ENCODE results near the gene ECT2L. TPM values are rescaled to one million over a fixed set of nuclear protein-coding genes. Genes with fewer than 3 reads are reported as not detected.

The ECT2L gene
- total and polyA plus RNA-seq, 2 donors (not counting 3 experiments of a cell fraction or from before 2014, with no cell fraction given): not detected

DNA sequence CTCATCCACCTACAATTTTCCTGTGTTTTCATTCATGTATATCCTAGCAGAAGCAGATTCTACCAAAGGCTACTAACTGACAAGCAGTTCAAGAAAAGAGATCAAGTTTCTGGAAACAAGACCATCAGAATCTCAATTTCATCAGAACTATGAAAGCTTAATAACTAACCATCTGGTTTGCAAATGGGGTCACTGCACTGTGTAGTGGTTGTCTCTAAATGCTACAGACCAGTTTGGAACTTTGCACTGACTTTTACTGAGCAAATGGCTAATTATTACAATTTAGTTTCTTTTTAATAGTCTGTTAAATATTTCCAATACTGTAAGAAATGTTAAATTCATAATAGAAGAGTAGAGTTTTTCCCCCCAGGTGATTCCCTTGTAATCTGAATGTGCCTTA, 127.7 kb downstream of the ECT2L start:
- H3K27me3 ChIP-seq (ENCODE audit: control insufficient read depth in 2 of 2, insufficient read depth in 2 of 2, low read length in 2 of 2): no peaks in the 10 kb centered on the region
- peaks cover 9% of the 10 kb centered on the region for H3K4me1 ChIP-seq (ENCODE audit: control insufficient read depth, extremely low read depth, insufficient read depth, low read length)
- H3K4me2 ChIP-seq (ENCODE audit: insufficient read depth, low read length): no peak overlapping the region
- no peak overlapping the region for H3K9ac ChIP-seq (replicated peaks; ENCODE audit: extremely low read depth, insufficient read depth, low read length)
- dilution Hi-C loops (cut with MboI; ENCODE audit: extremely low pct_ligation_motif_present, low sequenced_read_pairs): no loop called here
- FAIRE-seq (no peak), DNase-seq (ENCODE audit: low read depth, low spot score) (no peak)
- CTCF ChIA-PET: no interaction called here
- no peak overlapping the region for H3K4me3 ChIP-seq (replicated peaks in 1 of 3; ENCODE audit: insufficient read depth in 1 of 3, low read depth in 1 of 3, low read length in 3 of 3)
- no peak overlapping the region for H2AFZ ChIP-seq (ENCODE audit: low read depth, low read length)
- POLR2A ChIA-PET: no interaction called here
- H3K9me1 ChIP-seq (replicated peaks; ENCODE audit: control insufficient read depth, extremely low read depth, insufficient read depth, low read length): no peaks in the 10 kb centered on the region
- TF ChIP-seq POLR2A (IDR thresholded peaks at IDR 0.05; ENCODE audit: low read depth, low read length) (no peak), POLR2AphosphoS5 (IDR thresholded peaks at IDR 0.05; ENCODE audit: insufficient read depth, low read depth, low read length) (no peak), EZH2 (IDR thresholded peaks at IDR 0.05; ENCODE audit: borderline replicate concordance, low read depth, low read length, severe bottlenecking) (no peak), MYC (IDR thresholded peaks at IDR 0.05; ENCODE audit: low read depth, low read length) (no peak), JUN (IDR thresholded peaks at IDR 0.05; ENCODE audit: borderline replicate concordance, insufficient read depth, insufficient read length, low read depth) (no peak), GATA2 (IDR thresholded peaks at IDR 0.05; ENCODE audit: insufficient read depth, insufficient read length, low read depth, low read length) (no peak), FOS (IDR thresholded peaks at IDR 0.05; ENCODE audit: borderline replicate concordance, insufficient read depth, low read length) (no peak)
- TF ChIP-seq, protein P1, sequence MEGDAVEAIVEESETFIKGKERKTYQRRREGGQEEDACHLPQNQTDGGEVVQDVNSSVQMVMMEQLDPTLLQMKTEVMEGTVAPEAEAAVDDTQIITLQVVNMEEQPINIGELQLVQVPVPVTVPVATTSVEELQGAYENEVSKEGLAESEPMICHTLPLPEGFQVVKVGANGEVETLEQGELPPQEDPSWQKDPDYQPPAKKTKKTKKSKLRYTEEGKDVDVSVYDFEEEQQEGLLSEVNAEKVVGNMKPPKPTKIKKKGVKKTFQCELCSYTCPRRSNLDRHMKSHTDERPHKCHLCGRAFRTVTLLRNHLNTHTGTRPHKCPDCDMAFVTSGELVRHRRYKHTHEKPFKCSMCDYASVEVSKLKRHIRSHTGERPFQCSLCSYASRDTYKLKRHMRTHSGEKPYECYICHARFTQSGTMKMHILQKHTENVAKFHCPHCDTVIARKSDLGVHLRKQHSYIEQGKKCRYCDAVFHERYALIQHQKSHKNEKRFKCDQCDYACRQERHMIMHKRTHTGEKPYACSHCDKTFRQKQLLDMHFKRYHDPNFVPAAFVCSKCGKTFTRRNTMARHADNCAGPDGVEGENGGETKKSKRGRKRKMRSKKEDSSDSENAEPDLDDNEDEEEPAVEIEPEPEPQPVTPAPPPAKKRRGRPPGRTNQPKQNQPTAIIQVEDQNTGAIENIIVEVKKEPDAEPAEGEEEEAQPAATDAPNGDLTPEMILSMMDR (IDR thresholded peaks at IDR 0.05; ENCODE audit: extremely low read depth in 1 of 2, insufficient read depth in 1 of 2, low read depth in 1 of 2, low read length in 2 of 2): no peak
- TF ChIP-seq, protein P2, sequence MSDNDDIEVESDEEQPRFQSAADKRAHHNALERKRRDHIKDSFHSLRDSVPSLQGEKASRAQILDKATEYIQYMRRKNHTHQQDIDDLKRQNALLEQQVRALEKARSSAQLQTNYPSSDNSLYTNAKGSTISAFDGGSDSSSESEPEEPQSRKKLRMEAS (IDR thresholded peaks at IDR 0.05; ENCODE audit: insufficient read depth, insufficient read length): no peak
- H3K79me2 ChIP-seq (ENCODE audit: control insufficient read depth, insufficient read depth, low read length): no peaks in the 10 kb centered on the region
- no peaks in the 10 kb centered on the region for H4K20me1 ChIP-seq (replicated peaks; ENCODE audit: control insufficient read depth, extremely low read depth, insufficient read depth, low read length)
- no TSS peak for BruUV-seq (replicated peaks)
- H3K36me3 ChIP-seq (ENCODE audit: control insufficient read depth in 2 of 2, extremely low read depth in 1 of 2, insufficient read depth in 2 of 2, low read length in 2 of 2): peaks cover 0 to 2% of the 10 kb centered on the region in 2 experiments
- intact Hi-C loops (cut with micrococcal nuclease): loop anchor here (10.0 kb wide), 1 partner anchor 441 kb away; no protein-coding TSS in a partner anchor
- H3K9me3 ChIP-seq (replicated peaks; ENCODE audit: control insufficient read depth, insufficient read depth, low read length): no peaks in the 10 kb centered on the region
- no peak overlapping the region for H3K27ac ChIP-seq (ENCODE audit: insufficient read depth, low read depth, low read length)

Measured in endothelial cell of umbilical vein (primary cell).